WTC11 (cell line): Measurements from ENCODE around the gene ADAT1. TPM values are rescaled to one million over a fixed set of nuclear protein-coding genes. Genes with fewer than 3 reads are reported as not detected.

ENCODE experiments used
- ATAC-seq: fragments of 200-7000 bp; cut with Tn5 transposase; 2 replicates; pipeline ENCODE4 v1.10.0; 2021; ENCODE audit warnings: mild to moderate bottlenecking, moderate library complexity
- CTCF ChIA-PET: fragments of 300-600 bp; sonication (Branson Sonifier 250); formaldehyde crosslinking; loops from one replicate; lab custom pipeline; 2021; ENCODE audit warnings: antibody characterized with exemption; lab: Charles Lee
- POLR2A ChIA-PET: fragments of 350-600 bp; sonication (Branson Sonifier 250); formaldehyde crosslinking; loops from one replicate; lab custom pipeline; 2021; ENCODE audit warnings: antibody characterized with exemption; lab: Charles Lee
- DNase-seq: peaks from one replicate; pipeline ENCODE4 v3.0.0; 2021; ENCODE audit warnings: low spot score
- H3K27ac Mint-ChIP-seq: 2 replicates; pipeline ENCODE4 v1.8.0; 2021; ENCODE audit warnings: mixed read lengths
- H3K27me3 Mint-ChIP-seq: 2 replicates; pipeline ENCODE4 v1.8.0; 2021; ENCODE audit warnings: low read depth, mild to moderate bottlenecking, moderate library complexity, mixed read lengths
- H3K36me3 Mint-ChIP-seq: 2 replicates; pipeline ENCODE4 v1.8.0; 2021; ENCODE audit warnings: mixed read lengths
- H3K4me1 Mint-ChIP-seq: 2 replicates; pipeline ENCODE4 v1.8.0; 2022; ENCODE audit warnings: mixed read lengths
- H3K4me3 Mint-ChIP-seq: 2 replicates; pipeline ENCODE4 v1.8.0; 2021; ENCODE audit warnings: mild to moderate bottlenecking, moderate library complexity, mixed read lengths
- H3K9me3 Mint-ChIP-seq: 2 replicates; pipeline ENCODE4 v1.8.0; 2021; ENCODE audit warnings: mixed read lengths
- ELF4 ChIP-seq: sonication (generic); formaldehyde crosslinking; IDR thresholded peaks from 2 replicates; pipeline ENCODE4 v1.8.1; 2022; ENCODE audit warnings: low read depth, mild to moderate bottlenecking, moderate library complexity, missing genetic modification reagents
- ETV6 ChIP-seq: sonication (generic); formaldehyde crosslinking; IDR thresholded peaks from 2 replicates; pipeline ENCODE4 v1.8.1; 2022; ENCODE audit warnings: mild to moderate bottlenecking, missing genetic modification reagents
- FOXJ3 ChIP-seq: sonication (generic); formaldehyde crosslinking; IDR thresholded peaks from 2 replicates; pipeline ENCODE4 v1.9.0; 2021; ENCODE audit warnings: missing genetic modification reagents, mild to moderate bottlenecking, borderline replicate concordance
- FOXP1 ChIP-seq: sonication (generic); formaldehyde crosslinking; IDR thresholded peaks from 2 replicates; pipeline ENCODE4 v1.8.0; 2022; ENCODE audit warnings: missing genetic modification reagents, mild to moderate bottlenecking, moderate library complexity, borderline replicate concordance
- HMGA2 ChIP-seq: fragments of 250-450 bp; sonication (Bioruptor Pico); IDR thresholded peaks from 2 replicates; pipeline ENCODE4 v1.4.0; 2021; ENCODE audit warnings: mild to moderate bottlenecking, moderate library complexity
- NFYB ChIP-seq: sonication (generic); formaldehyde crosslinking; conservative IDR thresholded peaks from 2 replicates; pipeline ENCODE4 v1.8.0; 2022; ENCODE audit warnings: low read depth, missing genetic modification reagents
- NR3C1 ChIP-seq: sonication (generic); formaldehyde crosslinking; conservative IDR thresholded peaks from 2 replicates; pipeline ENCODE4 v1.8.1; 2023; ENCODE audit warnings: low read depth, mild to moderate bottlenecking, missing genetic modification reagents
- OVOL2 ChIP-seq: fragments of 250-450 bp; sonication (Bioruptor Pico); IDR thresholded peaks from 2 replicates; pipeline ENCODE4 v1.9.0; 2021; ENCODE audit warnings: mild to moderate bottlenecking, borderline replicate concordance
- ZNF281 ChIP-seq: sonication (generic); formaldehyde crosslinking; IDR thresholded peaks from 2 replicates; pipeline ENCODE4 v1.8.0; 2023; ENCODE audit warnings: mild to moderate bottlenecking, missing genetic modification reagents
- ZNF671 ChIP-seq: fragments of 250-450 bp; sonication (Bioruptor Pico); IDR thresholded peaks from 2 replicates; pipeline ENCODE4 v1.8.0; 2021; ENCODE audit warnings: mild to moderate bottlenecking
- total RNA-seq: library from RNA; stranded (reverse); gene quantifications from 3 replicates; pipeline ENCODE4 v1.2.3, GENCODE V29; 2021

The ADAT1 gene
- total RNA-seq, 1 experiment from 2014 or later = 46.0 TPM

GRCh38 chr16:75552951-75553350 lies 70.1 kb downstream of the ADAT1 start:
- TF ChIP-seq FOXP1 (CRISPR knock-in tag) = no peak
- Mint-ChIP-seq H3K27ac (peak overlapping the region; percentile 24; the same call in 1 of the 2 replicates), H3K36me3 (no peaks in the 10 kb centered on the region), H3K27me3 (peaks cover 3% of the 10 kb centered on the region; the same call in 1 of the 2 replicates), H3K4me1 (peaks cover 24% of the 10 kb centered on the region), H3K9me3 (no peaks in the 10 kb centered on the region), H3K4me3 (no peak overlapping the region)
- ATAC-seq = no peak
- no peak for DNase-seq
- ChIA-PET POLR2A (no interaction called here), CTCF (interaction anchor here (1.5 to 1.8 kb wide), 2 partner anchors 31 to 36 kb away, joined by 4 to 5 read pairs; no protein-coding TSS in a partner anchor)

- Mint-ChIP-seq H3K27ac (peak overlapping the region; percentile 46), H3K4me1 (peaks cover 16% of the 10 kb centered on the region), H3K9me3 (no peaks in the 10 kb centered on the region), H3K36me3 (0 out of 2 replicates have a peak, but pooled peaks cover under 1% of the 10 kb centered on the region), H3K4me3 (no peak overlapping the region), H3K27me3 (no peaks in the 10 kb centered on the region)
- CTCF ChIA-PET = interaction anchor here (0.5 to 3.8 kb wide), 31 partner anchors 9 to 1482 kb away, joined by 3 to 57 read pairs (median 4); partner anchors contain the start of genes ADAT1, CFDP1, CHST5 and CHST6
- DNase-seq (peak; percentile 62), ATAC-seq (peak; percentile 84)
- TF ChIP-seq NR3C1 (no peak), ELF4 (no peak), ZNF281 (no peak), NFYB (CRISPR knock-in tag) (no peak), ZNF671 (CRISPR knock-in tag) (no peak), OVOL2 (CRISPR knock-in tag) (no peak), FOXJ3 (CRISPR knock-in tag) (no peak), FOXP1 (CRISPR knock-in tag) (no peak), HMGA2 (CRISPR knock-in tag) (no peak), ETV6 (CRISPR knock-in tag) (no peak)
- POLR2A ChIA-PET = interaction anchor here (0.7 to 1.3 kb wide), 4 partner anchors 24 to 97 kb away, joined by 3 to 7 read pairs (median 4); partner anchors contain the start of genes CHST6, KARS1 and TERF2IP
Observed at GRCh38 chr16:75550211-75550662, 72.8 kb downstream of the ADAT1 start.

Other genes starting within 250 kb of the ADAT1 start
- 79.2 to 102 TPM (median 98.0 TPM) in 3 replicates for gene CFDP1, start 189.8 kb downstream of the ADAT1 start, total RNA-seq
- gene TMEM170A, start 158.6 kb downstream of the ADAT1 start, total RNA-seq = 45.6 to 53.4 TPM (median 52.0 TPM) in 3 replicates
- gene CHST6, start 127.8 kb downstream of the ADAT1 start, total RNA-seq = 20.2 to 23.2 TPM (median 23.1 TPM) in 3 replicates
- gene CHST5, start 87.2 kb downstream of the ADAT1 start, total RNA-seq = 0.71 to 0.89 TPM in 2 of 3 replicates, not detected in the other
- gene TMEM231, start 67.0 kb downstream of the ADAT1 start, total RNA-seq = 9.2 to 12.0 TPM (median 10.7 TPM) in 3 replicates
- gene GABARAPL2, start 56.9 kb downstream of the ADAT1 start, total RNA-seq = 60.8 to 63.7 TPM (median 62.7 TPM) in 3 replicates
- 163 to 199 TPM (median 169 TPM) in 3 replicates for gene KARS1, start 24.4 kb upstream of the ADAT1 start, total RNA-seq
- 14.7 to 15.2 TPM (median 14.7 TPM) in 3 replicates for gene TERF2IP, start 24.5 kb upstream of the ADAT1 start, total RNA-seq
- not detected in 3 replicates for gene CPHXL2, start 53.7 kb upstream of the ADAT1 start, total RNA-seq
- gene DUXB, start 78.2 kb upstream of the ADAT1 start, total RNA-seq = not detected in 3 replicates
- gene CPHXL, start 103.2 kb upstream of the ADAT1 start, total RNA-seq = not detected in 3 replicates